GM19397 (cell line): Measurements from ENCODE around the gene PRR3.

Experiments used
- ATAC-seq: cut with Tn5 transposase; IDR thresholded peaks from one replicate; pipeline ENCODE4 v1.9.1; 2021; ENCODE audit warnings: mild to moderate bottlenecking, moderate library complexity; ENCODE audit not compliant: unreplicated experiment

The PRR3 gene

DNA sequence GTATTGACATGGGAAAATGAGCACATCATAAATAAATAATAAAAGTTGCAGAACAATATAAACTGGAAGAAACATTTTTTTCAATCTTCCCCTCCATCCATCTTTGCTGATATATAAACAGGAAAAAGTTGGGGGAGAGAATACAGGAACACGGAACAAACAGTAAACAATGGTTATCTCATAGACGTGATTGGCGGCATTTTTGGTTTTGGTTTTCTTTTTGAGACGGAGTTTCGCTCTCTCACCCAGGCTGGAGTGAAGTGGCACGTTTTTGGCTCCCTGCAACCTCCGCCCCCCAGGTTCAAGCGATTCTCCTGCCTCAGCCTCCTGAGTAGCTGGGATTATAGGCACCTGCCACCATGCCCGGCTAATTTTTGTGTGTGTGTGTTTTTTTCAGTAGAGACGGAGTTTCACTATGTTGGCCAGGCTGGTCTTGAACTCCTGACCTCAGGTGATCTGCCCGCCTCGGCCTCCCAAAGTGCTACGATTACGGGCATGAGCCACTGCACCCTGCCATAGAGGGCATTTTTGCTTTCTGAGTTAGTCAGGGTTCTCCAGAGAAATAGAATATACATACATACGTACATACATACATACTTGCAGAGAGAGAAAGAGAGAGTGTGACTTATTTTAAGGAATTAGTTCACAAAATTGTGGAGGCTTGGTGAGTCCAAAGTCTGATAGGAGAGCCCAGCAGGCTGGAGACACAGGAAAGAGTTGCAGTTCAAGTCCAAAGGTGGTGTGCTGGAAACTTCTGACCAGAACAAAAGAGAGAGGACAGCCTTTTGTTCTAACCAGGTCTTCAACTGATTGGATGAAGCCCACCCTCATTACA, 23.4 kb upstream of the PRR3 start:
- no peak for ATAC-seq

DNA sequence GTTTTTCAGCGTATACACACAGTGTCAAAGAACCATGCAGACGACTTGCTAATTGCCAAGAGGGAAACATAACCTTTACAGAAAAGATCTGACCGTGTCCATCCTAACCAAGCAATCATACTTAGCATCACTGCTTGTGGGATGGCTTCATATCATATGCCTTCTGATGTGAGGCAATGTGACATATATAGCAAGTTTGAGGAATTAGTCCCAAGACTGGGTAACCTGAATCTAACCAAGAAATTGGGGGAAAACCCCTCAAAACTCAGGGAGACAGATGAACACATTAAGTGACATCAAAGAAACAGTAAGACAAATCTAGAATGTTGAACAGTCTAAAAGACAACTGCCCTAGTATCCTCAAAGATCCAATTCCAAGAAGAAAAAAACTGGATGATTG, 19.2 kb upstream of the PRR3 start:
- ATAC-seq, result no peak

DNA sequence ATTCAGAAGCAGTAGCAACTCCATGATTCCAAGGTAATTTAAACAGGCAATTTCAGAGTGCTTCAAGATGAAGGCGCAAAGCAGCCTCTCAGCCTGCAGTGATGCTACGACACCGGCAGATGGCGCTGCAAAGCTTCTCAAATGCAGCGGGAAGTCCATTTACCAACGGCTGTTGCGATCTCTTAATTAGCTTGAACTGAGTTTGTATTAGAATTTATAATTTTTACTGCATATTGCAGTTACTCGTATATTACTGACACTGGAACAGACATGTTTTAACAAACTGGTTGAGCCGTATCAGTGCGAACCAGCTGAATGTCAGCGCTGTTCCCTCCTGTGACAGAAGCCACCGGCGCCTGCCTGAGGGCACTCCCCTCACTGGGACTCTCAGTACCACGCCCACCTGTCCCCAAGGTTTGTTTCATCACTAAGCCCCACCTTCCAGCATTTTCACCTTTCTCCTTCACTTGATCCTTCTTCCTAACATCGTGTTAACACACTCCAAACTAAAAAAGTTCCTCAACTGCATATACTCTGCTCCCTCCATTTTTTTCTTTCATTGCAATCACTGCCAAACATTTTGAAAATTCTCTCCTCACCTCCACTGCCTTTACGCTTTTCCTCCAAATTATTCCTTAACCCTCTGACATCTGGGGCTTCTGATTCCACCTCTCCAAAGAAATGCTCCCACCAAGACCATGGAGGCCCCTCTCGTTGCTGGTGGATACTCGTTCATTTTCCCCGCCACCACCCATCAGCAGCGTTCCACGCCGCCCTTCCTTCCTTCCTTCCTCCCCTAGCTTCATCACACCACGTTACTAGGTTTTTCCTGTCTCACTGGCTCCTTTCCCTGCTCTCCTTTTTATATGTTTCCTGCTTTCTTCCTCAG, 15.3 kb upstream of the PRR3 start:
- no peak for ATAC-seq

DNA sequence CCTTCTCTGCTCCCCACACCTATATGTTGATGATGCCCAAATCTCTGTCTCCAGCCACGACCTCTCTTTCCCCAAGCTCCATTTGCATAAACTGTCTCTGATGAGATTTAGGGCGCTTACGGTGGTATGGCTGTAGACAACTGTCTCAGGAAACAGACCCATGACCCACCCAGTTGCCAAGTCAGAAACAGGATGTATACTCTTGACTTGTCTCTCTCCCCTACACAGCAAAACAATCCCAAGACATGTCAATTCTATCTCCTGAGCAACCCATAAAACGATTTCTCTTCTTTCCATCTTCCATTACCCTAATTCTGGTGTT, 14.7 kb upstream of the PRR3 start:
- no peak for ATAC-seq

DNA sequence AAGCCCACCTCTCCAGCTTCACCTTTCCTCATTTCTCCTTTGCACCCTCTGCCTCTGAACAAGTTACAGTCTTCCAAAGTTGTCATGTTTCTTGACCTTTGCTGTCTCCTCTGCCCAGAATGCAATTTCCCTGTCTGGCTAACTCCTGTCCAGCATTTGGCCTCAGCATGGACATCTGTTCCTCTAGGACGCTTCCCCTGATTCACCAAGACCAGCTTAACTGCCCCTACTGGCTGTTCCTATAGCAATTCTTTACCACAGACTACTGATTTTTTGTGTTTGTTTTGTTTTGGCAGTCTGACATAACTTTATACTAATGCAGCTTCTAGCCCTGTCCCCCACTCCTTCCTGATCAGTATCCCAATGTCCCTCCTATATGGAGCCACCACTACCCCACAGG, 14.2 kb upstream of the PRR3 start:
- ATAC-seq, result no peak

DNA sequence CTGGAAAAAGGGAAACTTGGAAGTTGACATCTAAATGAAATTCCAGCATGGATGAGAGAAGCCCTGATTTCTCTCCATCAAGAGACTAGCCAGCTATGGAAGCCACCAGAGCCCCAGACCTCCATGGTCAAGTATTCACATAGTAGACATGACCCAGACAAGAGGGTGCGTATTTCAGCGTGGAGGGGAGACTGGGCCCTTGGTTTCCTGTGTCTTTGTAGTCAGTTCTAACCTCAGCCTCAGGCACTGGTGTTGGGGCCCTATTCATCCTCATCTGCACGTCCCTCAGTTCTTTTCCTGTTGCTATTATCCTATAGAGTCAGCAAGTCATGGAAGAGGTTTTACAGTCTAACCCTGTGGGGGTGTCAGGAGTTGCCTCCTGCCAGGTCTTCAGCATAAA, 13.3 kb upstream of the PRR3 start:
- ATAC-seq, result no peak

DNA sequence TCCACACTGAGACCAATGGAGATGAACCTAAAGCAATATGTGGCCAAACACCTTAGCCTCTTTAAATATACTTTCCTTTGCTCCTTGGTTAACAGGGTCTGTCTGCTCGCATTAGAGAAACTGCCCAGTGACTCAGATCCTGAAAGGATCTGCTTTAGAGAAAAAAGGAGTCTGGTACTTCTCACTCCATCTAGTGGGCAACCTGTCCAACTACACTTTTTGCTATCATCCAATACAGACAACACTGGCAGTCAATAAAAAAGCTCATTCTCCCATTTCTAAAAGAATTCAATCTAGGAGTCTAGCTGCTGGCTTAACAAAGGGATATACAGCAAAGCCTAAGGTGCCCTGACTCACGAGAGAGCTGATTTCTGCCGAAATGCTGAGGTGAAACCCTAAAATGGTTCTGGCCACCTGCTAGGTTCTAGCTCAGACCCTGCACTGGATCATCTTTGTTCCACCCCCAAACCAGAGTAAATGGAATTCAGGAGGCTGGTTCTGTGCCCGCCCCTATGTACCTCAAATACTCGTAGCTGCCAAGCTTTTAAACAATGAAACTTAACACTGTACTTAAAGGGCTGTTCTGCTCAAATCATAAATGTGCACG, 12.3 kb upstream of the PRR3 start:
- ATAC-seq, result no peak

DNA sequence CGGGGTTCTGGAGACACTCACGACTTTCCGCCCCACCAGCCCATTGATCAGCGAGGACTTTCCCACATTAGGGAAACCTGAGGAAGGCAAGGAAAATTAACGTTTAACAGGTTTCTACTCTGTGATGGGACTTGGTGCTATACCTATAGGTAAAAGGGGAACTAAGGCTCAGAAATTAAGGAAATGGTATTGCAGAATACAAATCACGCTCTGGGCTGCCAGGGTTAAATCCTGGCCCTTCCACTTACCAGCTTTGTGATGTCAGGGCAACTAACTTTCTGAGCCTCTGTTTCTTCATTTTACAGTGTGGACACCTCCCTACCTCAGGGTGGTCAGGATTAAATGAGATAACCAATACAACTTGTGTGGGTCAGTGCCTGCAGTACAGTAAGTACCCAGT, 9.6 kb upstream of the PRR3 start:
- no peak for ATAC-seq

DNA sequence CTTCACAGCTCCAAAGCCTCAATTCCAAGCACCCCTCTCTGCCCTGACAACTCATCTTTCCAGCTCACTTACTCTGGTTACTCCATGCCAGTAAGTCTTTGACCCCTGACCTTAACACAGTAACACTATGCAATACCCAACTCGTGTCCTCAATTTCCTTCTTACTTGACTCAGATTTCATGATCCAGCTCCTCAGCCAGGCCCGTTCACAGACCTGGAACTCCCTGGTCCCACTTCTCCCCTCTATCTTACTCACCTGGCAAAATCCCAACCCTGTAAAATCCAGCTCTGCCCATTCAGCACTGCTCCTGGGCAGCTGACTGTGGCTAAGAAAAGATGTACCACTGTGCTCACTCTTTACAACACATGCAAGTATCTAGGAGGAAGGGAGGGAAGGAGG, 8.7 kb upstream of the PRR3 start:
- ATAC-seq, result no peak

DNA sequence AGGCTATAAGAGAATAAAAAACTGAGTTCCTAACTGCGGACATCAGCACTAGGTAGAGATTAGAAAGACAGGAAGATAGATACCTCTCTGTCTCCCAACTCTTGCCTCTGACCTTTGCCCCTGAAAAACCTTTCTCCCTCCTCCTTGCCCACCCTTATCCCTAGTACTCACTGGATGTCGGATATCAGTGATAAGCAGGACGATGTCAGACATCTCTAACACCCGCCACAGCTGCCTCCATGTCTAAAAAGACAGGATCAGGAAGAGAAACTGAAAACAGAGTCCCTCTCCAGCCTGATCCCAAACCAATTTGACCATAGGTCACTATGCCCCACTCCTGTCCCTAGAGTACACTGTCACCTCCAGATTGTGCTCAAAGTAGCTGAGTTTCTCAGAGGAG, 2.7 kb upstream of the PRR3 start:
- no peak for ATAC-seq

DNA sequence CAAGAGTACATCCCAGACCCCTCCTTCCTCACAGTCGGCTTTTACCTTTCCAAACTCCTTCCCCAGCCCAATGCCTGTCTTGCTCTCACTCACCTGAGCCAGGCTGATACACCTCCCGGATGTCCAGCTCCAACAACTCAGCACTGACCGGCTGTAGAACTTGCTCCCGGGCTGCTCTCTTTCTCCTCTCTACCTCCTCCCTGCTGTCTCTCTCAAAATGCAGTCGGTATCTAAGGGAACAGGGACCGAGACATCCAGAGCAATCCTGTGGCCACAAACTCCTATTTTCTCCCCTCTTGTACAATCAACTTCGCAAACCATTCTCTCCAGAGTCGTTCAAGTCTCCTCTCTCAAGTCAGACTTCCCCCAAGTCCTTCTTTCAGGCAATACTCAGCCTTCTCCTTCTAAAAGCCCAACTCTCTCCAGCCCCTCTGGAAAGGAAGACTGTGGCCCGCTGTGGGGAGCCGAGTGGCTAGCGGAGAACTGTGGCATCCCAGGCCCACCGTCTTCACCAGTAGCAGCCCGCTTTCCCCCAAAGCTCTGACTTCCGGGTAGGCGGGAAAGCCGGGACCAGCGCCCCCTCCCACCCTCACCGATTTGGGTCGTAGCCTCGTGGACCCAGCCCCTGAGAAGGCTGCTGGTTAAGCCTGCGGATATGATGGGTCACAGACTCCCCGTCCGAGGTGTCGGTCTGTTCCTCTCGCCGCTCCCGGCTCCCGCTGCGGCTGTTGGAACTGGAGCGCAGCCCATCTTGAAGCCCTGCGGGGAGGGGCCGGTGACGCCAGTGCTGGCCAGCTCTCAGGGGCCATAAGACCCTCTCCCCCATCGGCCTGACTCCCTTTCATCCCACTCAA, 1.9 kb upstream of the PRR3 start:
- no peak for ATAC-seq

DNA sequence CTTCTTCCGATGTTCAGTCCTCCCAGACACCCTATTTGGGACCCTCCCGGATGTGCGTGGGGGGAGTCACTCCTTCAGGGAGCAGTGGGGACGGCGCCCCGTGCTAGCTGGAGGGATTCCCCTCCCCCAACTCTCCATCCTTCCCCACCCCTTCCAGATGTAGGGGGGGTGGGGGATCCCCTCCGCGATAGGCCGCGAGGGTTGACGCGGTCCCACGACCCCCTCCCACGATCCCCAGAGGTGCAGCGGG, 1.4 kb upstream of the PRR3 start:
- ATAC-seq, result no peak

DNA sequence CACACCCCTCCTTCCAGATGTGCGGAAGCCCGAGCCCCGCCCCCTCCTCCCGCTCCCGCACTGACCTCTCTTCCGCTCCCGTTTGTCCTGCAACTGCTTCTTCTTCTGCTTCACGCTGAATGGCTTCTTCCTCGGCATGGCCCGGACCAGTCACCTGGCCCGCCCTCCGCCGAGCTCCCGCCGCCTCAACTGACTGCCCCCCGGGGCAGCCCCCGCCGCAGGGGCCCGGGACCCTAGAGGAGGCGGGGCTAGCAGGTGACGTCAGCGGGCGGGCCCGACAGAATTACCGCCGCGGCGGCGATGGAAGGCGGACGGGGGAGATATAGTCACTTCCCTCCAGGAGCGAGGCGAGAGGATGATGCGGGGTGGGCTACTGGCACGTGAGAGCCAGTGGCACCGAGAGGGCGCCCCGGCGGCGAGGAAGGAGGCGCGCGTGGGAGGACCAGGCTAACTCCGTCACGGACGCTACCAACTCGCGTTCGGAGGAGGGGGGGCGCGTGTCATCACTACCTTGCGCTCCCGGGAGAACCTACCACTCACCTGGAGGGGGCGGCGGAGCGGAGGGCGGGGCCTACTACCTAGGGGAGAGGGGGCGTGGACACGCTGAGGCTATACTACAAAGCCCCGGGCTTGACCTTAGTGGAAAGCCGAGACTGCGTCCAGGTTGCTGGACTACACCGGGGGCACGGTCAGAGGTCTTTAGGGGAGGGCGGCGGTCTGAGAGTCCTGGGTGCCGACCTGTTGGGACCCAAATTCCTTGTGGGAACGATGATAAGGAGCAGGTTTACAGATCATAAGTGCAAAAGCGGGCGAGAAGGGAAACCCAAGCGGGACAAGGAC, 809 bp upstream of the PRR3 start, which contains the start of gene GNL1:
Gene GNL1, minus strand, starts transcription at position 424 of the 840 bp plus-strand sequence. Its CDS starts 286 bp downstream, at position 138.
- peak; percentile 69 for ATAC-seq

DNA sequence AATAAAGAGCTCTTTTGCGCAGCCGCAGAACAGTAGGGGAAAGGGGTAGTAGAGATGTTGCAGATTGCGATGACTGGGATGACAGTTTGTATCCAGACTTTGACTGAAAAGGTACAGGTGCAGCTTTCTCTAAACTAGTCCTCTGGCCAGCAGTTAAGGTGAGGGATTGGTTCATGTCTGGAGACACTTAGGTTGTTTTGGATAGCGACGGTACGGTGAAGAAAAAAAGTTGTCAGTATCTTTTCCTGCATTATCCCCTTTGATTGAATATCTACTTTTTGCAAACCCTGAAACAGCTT, 537 bp downstream of the PRR3 start:
- no peak for ATAC-seq

DNA sequence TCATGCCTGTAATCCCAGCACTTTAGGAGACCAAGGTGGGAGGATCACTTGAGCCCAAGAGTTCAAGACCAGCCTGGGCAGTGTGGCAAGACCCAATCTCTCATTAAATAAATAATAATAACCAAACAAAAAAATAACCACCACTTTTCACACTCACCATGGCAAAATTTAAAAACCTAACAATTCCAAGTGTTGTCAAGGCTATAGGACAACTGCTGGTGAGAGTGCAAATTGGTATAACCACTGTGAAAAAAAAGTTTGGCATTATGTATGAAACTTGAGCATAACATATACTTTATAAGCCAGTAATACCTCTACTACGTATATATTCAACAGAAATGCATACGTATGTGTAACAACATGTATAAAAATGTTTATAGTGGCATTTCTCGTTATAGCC, 3.8 kb downstream of the PRR3 start:
- no peak for ATAC-seq

DNA sequence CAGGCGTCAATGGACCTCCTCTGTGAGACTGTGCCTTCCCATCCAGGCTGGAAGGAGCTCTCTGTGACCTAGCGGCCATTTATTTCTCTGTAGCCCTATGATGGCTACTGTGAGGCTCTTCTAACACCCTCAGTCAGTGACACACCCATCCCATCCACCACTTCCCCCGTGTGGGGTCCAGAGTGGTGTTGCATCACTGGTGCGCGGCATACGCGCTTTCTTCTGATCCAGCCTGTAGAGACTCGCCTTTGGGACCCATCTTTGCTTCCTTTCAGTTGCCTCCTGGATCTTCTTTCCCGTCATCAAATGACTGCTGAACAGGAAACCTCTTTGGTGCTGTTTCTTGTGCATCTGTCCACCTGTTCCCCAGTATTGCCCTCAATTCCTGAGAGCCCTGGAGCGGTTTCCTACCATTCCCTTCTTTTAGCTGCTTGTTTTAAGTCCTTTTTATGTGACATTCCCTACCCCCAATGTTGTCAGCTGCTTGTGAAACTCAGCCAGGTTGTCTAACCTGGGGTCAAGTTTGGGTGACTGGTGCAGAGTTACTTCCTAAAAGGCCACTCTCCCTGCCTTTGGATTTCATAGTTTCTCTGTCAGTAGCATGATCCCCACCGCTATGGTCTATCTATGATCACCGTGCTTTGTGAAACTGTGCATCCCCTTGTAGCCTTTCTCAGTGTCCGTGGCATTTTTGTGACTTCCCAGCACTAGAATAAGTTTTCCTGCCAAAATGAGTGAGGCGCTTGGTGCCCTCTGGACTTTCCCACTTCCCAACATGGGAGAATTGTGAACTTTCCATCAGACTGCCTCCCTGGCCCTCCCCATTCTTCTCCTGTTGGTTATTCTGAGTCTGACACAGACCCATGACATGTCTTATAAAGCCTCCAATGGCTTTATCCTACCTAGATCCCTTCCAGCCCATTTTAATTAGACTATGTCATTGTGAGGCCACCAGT, 5.7 kb downstream of the PRR3 start:
- ATAC-seq, result no peak

DNA sequence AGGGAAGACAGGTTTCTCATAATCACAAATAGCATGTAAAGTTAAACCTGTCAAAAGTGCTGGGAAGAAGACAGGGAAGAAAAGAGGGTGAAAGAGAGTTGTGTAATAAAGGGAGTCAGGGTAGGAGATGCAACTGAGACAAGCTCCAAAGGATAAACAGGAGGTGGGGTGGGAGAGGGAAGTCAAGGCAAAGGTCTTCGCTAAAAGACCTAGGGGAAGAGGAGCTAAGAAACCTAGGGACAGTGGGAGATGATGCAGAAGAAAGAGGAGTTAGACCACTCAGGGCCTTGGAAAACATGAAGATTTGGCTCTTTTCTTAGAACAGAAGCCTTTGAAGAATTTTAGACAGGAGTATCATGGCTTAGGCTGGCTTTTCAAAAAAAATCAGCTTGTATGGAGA, 7.0 kb downstream of the PRR3 start:
- no peak for ATAC-seq

DNA sequence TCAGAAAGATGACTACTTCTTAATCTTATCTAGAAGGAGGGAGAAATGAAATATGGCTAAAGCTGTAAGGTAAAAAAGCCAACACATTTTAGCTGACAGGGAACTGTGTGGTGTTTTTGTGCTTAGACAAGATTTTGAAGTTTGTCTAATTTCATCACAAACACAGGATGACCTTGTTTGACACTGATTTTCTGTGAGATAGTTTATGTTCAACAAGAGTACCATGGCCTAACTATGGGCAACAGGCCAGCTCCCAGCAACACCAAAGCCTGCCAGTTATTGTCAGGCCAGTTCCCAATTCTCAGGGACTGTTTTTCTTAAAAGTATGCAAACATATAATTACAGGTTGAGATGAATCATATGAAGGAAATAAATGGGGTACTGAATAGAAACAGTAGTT, 8.7 kb downstream of the PRR3 start:
- no peak for ATAC-seq

DNA sequence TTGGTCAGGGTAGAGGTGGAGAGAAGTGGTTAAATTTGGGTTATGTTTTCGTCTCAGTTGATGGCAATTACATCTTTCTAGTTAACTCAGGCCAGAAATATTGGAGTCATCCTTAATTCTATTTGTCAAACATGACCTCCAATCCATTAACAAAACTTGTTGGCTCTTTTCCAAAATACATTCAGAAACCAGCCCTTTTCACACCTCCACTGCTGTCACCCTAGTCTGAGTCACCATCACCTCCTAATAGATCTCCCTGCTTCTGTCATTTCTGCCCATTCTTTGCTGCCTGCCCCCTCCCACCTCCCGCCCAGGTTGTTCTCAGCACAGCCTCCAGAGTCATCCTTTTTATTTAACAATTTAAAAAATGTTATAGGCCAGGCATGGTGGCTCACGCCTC, 11.2 kb downstream of the PRR3 start:
- ATAC-seq, result no peak
